Breast epithelium (tissue), 3 donors: ENCODE data around the gene PTPRM.

Experiments
- POLR2A ChIP-seq: fragments of 450-650 bp; IDR thresholded peaks from one replicate; pipeline ENCODE4 v1.6.1; 2016; ENCODE audit warnings: antibody characterized with exemption, mild to moderate bottlenecking, moderate library complexity
- POLR2AphosphoS5 ChIP-seq, 3 donors: sonication (generic); formaldehyde crosslinking; IDR thresholded peaks; one replicate each; pipeline ENCODE4 v1.6.1; 2017; ENCODE audit warnings: antibody characterized with exemption in 3 of 3
- TF ChIP-seq, protein P1 (sequence below), 3 donors: fragments of 450-650 bp; IDR thresholded peaks; one replicate each; pipeline ENCODE4 v1.5.1; 2016 to 2017; ENCODE audit warnings: antibody characterized with exemption in 3 of 3, mild to moderate bottlenecking in 3 of 3, moderate library complexity in 3 of 3

DNA sequence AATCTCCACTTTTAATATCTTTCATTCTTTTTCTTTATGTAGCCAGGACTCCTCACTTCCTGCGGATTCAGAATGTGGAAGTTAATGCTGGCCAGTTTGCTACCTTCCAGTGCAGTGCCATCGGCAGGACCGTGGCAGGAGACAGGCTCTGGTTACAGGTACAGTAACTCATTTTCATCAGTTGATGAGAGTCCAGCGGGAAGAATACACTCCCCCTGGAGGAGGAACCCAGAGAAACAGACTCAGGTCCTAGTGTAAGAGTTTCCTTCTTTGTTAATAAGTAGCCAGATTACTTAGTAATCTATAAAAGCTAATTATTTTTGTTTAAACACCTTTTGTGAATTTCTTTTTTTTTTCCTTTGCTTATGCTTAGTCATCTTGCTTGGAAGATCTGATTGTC lies 359.4 kb downstream of the PTPRM start:
- TF ChIP-seq, protein P1, sequence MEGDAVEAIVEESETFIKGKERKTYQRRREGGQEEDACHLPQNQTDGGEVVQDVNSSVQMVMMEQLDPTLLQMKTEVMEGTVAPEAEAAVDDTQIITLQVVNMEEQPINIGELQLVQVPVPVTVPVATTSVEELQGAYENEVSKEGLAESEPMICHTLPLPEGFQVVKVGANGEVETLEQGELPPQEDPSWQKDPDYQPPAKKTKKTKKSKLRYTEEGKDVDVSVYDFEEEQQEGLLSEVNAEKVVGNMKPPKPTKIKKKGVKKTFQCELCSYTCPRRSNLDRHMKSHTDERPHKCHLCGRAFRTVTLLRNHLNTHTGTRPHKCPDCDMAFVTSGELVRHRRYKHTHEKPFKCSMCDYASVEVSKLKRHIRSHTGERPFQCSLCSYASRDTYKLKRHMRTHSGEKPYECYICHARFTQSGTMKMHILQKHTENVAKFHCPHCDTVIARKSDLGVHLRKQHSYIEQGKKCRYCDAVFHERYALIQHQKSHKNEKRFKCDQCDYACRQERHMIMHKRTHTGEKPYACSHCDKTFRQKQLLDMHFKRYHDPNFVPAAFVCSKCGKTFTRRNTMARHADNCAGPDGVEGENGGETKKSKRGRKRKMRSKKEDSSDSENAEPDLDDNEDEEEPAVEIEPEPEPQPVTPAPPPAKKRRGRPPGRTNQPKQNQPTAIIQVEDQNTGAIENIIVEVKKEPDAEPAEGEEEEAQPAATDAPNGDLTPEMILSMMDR (IDR thresholded peaks at IDR 0.05): no peak
- TF ChIP-seq POLR2A (no peak), POLR2AphosphoS5 (IDR thresholded peaks at IDR 0.05) (no peak)
